HG03108 (cell line): ENCODE measurements around the gene RRP8.

Experiments used
- ATAC-seq: cut with Tn5 transposase; IDR thresholded peaks from one replicate; pipeline ENCODE4 v1.9.1; 2021; ENCODE audit warnings: moderate library complexity; ENCODE audit not compliant: unreplicated experiment

Gene RRP8

DNA sequence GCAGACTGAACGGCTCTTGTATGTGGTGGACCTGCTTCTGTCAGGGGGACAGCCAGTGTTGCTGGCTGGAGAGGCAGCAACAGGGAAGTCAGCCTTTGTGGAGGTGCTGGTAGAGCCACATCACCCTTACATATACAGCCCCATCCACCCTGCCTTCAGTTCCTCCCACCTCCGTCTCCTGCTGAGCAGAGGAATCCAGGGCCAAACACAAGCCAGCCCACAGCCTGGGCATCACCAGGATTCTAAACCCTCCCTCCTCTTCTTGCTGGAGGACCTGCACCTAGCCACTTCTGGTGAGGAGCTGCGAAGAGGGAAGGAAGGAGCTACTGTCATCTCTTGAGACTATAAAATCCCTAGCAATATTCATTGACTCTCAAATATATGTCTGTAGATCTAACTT is 54.8 kb downstream of the RRP8 start:
- ATAC-seq = no peak

DNA sequence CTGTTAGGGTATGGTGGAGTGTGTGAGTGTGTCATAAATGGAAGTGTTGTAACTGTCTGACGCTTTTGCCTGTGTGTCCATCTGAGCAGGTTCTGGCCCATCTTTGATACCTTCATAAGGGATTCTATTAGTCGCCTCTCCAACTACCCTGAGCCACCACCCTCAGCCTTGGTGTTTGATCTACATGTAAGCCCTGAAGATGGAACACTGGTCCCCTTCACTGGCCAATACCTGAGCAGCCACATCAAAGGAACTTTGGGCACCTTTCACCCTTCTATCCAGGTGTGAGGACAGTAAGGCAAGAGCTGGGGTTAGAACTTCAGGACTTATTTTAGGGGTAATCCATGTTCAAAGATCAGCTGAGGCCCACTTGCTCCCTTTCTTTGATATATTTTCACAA is 55.3 kb downstream of the RRP8 start:
- no peak for ATAC-seq

DNA sequence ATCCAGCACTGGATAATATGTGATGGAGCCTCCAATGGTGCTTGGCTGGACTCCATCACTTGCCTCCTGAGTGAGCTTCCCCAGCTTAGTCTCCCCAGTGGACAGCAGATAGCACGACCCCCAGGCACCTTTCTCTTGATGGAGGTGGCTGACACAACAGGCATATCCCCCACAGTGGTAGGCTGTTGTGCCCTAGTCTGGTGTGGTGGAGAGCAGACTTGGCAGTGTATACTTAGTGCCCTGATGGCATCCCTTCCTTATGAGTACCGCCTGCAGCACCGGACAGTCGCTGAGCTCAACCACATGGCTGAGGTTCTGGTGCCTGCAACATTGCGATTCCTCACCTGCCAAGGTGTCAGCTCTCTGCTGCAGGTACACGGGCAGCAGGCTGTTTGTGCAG is 56.2 kb downstream of the RRP8 start:
- no peak for ATAC-seq

DNA sequence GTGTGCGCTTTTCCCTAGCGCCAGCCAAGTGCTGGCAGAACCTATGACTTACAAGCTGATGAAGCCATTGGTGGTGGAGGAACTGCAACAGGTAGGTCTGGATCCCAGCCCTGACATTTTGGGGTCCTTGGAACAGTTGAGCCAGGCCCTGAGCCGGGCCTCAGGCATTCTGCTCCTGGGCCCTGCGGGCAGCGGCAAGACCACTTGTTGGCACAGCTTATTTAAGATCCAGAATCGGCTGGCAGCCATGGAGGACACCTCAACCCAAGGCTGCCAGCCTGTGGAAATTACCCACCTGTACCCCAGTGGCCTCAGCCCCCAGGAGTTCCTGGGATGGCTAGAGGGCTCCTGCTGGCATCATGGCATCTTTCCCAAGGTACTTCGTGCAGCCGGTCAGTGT is 56.7 kb downstream of the RRP8 start:
- ATAC-seq = no peak

DNA sequence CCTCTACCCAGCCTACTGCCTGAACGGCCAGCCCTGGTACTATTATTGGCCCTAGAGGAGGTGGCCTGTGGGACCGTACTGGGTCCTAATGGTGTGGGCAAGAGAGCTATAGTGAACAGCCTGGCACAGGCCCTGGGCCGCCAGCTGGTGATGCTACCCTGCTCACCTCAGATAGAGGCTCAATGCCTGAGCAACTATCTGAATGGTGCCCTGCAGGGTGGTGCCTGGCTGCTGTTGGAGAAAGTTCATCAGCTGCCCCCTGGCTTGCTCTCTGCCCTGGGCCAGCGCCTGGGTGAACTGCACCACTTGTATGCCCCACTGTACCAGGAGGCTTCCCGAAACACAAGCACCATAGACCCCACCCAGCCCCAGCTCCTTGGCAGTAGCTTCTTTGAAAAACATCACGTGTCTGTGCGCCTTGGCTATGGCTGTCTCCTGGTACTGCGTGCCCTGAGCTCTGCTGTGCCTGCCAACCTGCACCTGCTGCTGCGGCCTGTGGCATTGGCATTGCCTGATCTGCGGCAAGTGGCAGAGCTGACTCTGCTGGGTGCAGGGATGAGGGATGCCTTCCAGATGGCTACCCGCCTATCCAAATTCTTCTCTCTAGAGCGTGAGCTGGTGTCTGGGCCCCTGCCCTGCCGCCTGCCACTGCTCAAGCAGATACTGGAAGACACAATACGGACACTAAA is 57.4 kb downstream of the RRP8 start:
- ATAC-seq = no peak
